Muscle layer of duodenum (tissue), 2 donors: ENCODE results near the gene COMMD7.

ENCODE experiments used
- H3K27ac ChIP-seq: one replicate; pipeline ENCODE4 v1.7.0; 2013; ENCODE audit warnings: mild to moderate bottlenecking, low read length
- H3K27me3 ChIP-seq: one replicate; pipeline ENCODE4 v1.7.0; 2013; ENCODE audit warnings: low read depth, mild to moderate bottlenecking, control low read depth, low read length
- H3K36me3 ChIP-seq, 2 donors: one replicate each; pipeline ENCODE4 v1.7.0; 2013; ENCODE audit warnings: low read length in 2 of 2, control low read depth in 1 of 2, mild to moderate bottlenecking in 1 of 2; ENCODE audit not compliant: insufficient read depth in 2 of 2, control insufficient read depth in 1 of 2
- H3K4me1 ChIP-seq, 2 donors: one replicate each; pipeline ENCODE4 v1.7.0; 2013; ENCODE audit warnings: low read length in 2 of 2, mild to moderate bottlenecking in 2 of 2, control low read depth in 1 of 2, moderate library complexity in 1 of 2; ENCODE audit not compliant: insufficient read depth in 2 of 2, control insufficient read depth in 1 of 2
- H3K4me3 ChIP-seq, 2 donors: one replicate each; pipeline ENCODE4 v1.7.0; 2013; ENCODE audit warnings: low read length in 2 of 2, low read depth in 1 of 2, mild to moderate bottlenecking in 1 of 2
- H3K9me3 ChIP-seq, 2 donors: one replicate each; pipeline ENCODE4 v1.7.0; 2013; ENCODE audit warnings: low read length in 2 of 2, control low read depth in 1 of 2, mild to moderate bottlenecking in 1 of 2; ENCODE audit not compliant: control insufficient read depth in 1 of 2
- donor health status: healthy.

Gene COMMD7

DNA sequence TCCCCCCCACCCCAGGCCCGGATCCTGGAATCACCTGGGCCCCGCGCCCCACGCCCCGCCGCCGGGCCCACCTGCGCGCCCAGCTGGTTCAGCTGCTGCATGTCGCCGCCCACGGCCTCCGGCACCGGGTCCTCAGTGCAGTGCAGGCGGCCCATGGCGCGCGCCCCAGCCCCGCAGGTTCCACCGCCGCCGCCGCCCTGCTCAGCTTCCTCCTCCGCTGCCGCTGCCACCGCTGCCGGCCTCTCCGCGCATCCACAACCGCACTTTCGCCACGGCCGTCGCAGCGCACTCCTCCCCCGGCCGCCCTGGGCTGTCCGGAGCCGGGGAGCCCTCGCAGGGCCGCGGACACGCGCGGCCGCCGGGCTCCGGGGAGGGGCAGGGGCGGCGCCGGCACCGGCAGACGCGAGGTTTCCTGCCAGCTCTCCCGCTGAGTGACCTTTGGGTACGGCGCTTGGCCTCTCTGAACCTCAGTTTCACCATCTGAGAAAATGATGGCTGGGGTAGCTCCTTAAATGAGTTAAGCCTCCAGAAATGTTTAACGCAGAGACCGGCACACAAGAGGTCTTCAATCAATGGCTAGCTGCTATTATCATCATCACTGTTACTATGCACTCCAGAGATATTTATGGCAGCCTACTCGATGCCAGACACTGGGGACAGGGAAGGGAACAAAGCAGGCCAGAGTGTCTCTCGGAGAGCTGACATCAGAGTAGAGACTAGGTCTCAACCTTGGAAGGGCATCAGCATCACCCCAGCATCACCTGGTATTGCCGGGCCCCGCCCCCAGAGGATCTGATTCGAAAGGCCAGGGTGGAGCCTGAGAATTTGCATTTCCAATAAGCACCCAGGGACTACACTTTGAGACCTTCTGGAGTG is at the start of gene COMMD7:
Gene COMMD7, minus strand, starts transcription at position 231 of the 876 bp plus-strand sequence. Its CDS starts 76 bp downstream, at position 155.
- peak within 1 kb of the TSS; percentile 81 to 84 for H3K4me3 ChIP-seq
- no peaks in the 10 kb centered on the region for H3K36me3 ChIP-seq
- no peaks in the 10 kb centered on the region for H3K27me3 ChIP-seq
- peak within 1 kb of the TSS; percentile 72 for H3K27ac ChIP-seq
- no peaks in the 10 kb centered on the region for H3K9me3 ChIP-seq
- H3K4me1 ChIP-seq = peaks cover 0 to 13% of the 10 kb centered on the region in 2 donors

- Histone ChIP-seq H3K36me3 (no peaks in the 10 kb centered on the region), H3K27ac (no peak overlapping the region), H3K9me3 (no peaks in the 10 kb centered on the region), H3K27me3 (no peaks in the 10 kb centered on the region), H3K4me1 (no peaks in the 10 kb centered on the region), H3K4me3 (no peak overlapping the region)
Observed at GRCh38 chr20:32792731-32793458, 49.6 kb upstream of the COMMD7 start.

DNA sequence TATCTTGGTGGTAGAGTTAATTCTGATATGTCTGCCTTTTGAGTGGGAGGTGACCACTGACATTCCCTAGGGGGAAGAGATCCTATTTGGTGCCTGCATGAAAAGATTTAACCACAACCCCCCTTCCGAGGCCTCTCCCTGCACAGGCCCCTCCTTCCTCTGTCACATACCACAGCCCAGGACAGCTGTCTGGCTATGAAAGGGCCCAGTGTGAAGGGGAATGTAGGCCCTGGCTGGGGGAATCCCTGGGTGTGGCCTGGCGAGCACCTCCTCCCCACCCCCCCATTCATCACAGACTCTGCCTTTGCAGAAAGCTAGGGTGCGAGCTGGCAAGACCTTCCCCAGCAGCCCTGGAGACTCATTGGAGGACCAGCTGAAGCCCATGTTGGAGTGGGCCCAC is 49.0 kb upstream of the COMMD7 start:
- peaks cover 0 to under 1% of the 10 kb centered on the region in 2 donors for H3K36me3 ChIP-seq
- H3K4me1 ChIP-seq = no peaks in the 10 kb centered on the region
- no peaks in the 10 kb centered on the region for H3K9me3 ChIP-seq
- no peak overlapping the region for H3K4me3 ChIP-seq
- H3K27ac ChIP-seq = no peak overlapping the region
- no peaks in the 10 kb centered on the region for H3K27me3 ChIP-seq

GRCh38 chr20:32790751-32791057 is 47.4 kb upstream of the COMMD7 start:
- Histone ChIP-seq H3K27me3 (no peaks in the 10 kb centered on the region), H3K9me3 (no peaks in the 10 kb centered on the region), H3K4me1 (no peaks in the 10 kb centered on the region), H3K27ac (no peak overlapping the region), H3K4me3 (no peak overlapping the region), H3K36me3 (peaks cover 0 to 10% of the 10 kb centered on the region in 2 donors)

- H3K27me3 ChIP-seq = no peaks in the 10 kb centered on the region
Observed at GRCh38 chr20:32789896-32790750, 46.9 kb upstream of the COMMD7 start.

GRCh38 chr20:32787168-32787567 is 43.9 kb upstream of the COMMD7 start:
- Histone ChIP-seq H3K36me3 (peaks cover 0 to 10% of the 10 kb centered on the region in 2 donors), H3K9me3 (no peaks in the 10 kb centered on the region), H3K27me3 (no peaks in the 10 kb centered on the region), H3K27ac (no peak overlapping the region), H3K4me1 (no peaks in the 10 kb centered on the region), H3K4me3 (no peak overlapping the region)

More at GRCh38 chr20:32789896-32790750, 46.9 kb upstream of the COMMD7 start:
- no peak overlapping the region for H3K27ac ChIP-seq
- H3K9me3 ChIP-seq = no peaks in the 10 kb centered on the region
- H3K4me3 ChIP-seq = no peak overlapping the region
- no peaks in the 10 kb centered on the region for H3K4me1 ChIP-seq
- H3K36me3 ChIP-seq = peaks cover 0 to 10% of the 10 kb centered on the region in 2 donors

GRCh38 chr20:32786059-32786760 is 42.9 kb upstream of the COMMD7 start:
- Histone ChIP-seq H3K36me3 (peaks cover 0 to 10% of the 10 kb centered on the region in 2 donors), H3K9me3 (no peaks in the 10 kb centered on the region), H3K4me1 (no peaks in the 10 kb centered on the region), H3K27ac (no peak overlapping the region), H3K4me3 (no peak overlapping the region), H3K27me3 (no peaks in the 10 kb centered on the region)

DNA sequence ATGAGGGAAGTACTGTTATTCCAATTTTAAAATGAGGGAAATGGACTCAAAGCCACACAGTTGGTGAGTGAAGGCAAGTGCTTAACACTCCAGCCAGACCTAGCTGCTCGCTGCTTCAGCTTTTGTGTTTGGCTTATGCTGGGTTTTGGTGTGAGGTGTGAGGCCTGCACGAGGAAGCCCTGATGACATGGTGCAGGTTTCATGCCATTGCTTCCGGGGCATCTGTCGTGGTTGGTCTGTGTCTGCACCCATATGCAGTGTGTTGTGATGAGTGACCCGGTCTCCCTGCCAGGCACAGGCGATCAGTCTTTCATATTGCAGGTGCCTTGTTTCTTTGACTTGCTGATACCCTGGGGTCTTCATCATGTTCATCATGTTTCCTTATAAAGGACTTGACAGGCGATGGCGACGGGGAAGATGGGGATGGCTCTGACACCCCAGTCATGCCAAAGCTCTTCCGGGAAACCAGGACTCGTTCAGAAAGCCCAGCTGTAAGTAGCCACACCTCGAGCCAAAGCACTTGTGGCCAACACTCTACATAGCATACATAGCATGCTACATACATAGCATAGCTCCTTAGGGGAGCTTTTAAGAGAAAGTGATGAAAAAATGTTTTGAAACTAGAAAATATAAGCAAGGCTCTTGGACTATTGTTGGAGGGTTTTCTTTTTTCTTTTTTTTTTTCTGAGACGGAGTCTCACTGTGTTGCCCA is 41.3 kb upstream of the COMMD7 start:
- Histone ChIP-seq H3K4me3 (no peak overlapping the region), H3K4me1 (no peaks in the 10 kb centered on the region), H3K36me3 (peaks cover 0 to 10% of the 10 kb centered on the region in 2 donors), H3K27ac (no peak overlapping the region), H3K9me3 (no peaks in the 10 kb centered on the region), H3K27me3 (no peaks in the 10 kb centered on the region)

DNA sequence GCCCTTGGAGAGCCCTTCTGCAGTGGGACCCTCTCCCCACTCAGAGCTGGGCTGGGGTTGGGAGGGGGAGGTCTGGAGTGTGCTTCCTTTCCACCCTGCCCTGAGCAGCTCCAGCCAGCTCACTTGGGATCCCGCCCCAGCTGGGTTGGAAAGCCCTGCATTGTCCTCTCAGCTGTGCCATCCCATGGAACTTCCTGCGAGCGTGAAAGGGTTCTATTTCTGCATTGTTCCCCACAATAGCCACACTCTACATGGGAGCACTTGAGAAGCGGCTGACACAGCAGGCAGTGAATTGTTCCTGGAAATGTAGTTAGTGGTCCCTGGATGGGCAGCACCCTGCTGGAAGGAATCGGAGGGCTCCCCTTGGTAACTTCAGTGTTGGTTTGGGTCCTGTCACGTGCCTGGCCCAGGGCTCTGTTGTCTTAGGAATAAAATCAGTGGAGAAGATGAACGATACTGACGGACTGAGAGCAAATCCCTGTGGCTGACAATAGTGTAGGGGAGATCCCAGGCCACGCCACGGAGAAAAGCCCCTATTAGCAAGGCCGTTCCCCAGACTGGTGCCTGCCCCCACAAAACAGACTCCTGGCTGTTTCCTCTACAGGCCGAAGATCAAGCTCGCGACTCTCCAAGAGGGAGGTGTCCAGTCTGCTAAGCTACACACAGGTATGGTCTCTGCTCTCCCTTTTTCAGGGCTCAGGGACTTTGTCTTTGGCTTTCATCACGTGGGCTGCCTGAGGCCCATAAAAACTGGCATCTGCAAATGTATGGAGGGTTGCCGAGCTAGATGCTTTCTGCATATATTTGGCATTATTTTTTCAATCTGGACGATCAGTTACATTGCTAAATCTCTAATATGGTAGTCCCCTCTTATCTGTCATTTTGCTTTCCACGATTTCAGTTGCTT is 37.7 kb upstream of the COMMD7 start:
- Histone ChIP-seq H3K4me3 (no peak overlapping the region), H3K27ac (no peak overlapping the region), H3K9me3 (no peaks in the 10 kb centered on the region), H3K4me1 (no peaks in the 10 kb centered on the region), H3K36me3 (no peaks in the 10 kb centered on the region), H3K27me3 (no peaks in the 10 kb centered on the region)
